Prostate gland (tissue), 2 donors: ENCODE measurements around the gene OR6B2.
A peak's percentile ranks its signal among the peaks of the same experiment; 100 is the strongest.

Experiments used
- POLR2A ChIP-seq: fragments of 450-650 bp; IDR thresholded peaks from one replicate; pipeline ENCODE4 v1.6.1; 2016; ENCODE audit warnings: antibody characterized with exemption, mild to moderate bottlenecking
- TF ChIP-seq, protein P1 (sequence below), 4 experiments: fragments of 200-600 bp in 2 of 4; fragments of 450-650 bp in 2 of 4; sonication (generic) in 2 of 4; IDR thresholded peaks; 1 replicate in 3 of 4; 2 replicates in 1 of 4; pipeline ENCODE4 v1.5.1; 2016 to 2019; ENCODE audit warnings: antibody characterized with exemption in 4 of 4, mild to moderate bottlenecking in 2 of 4, moderate library complexity in 2 of 4

DNA sequence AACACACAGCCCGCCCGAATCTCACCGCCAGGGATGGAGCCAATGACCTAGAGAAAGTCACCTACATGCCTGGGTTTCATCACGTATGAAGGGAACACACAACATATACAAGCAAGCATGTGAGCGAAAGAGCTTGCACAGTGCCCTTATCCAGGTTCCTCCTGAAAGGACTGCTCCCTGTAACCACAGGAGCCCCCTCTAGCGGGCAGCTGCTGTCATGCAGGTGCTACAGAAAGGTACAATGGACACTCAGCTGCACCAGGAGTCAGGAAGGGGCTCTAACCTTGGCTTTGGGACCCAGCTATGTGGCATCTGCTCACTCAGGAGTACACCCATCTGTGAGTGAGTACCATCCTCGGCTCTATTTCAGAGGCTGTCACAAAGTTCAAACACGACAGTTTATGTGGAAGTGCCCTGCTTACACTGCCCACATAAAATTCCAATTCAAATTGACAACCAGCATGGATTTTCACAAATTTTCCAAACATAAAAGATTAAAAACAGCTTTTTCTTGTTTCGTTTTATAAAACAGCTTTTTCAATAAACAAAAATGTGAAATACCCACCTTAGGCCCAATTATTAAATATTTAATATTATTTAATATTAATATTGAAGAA lies 8.6 kb downstream of the OR6B2 start:
- TF ChIP-seq, protein P1, sequence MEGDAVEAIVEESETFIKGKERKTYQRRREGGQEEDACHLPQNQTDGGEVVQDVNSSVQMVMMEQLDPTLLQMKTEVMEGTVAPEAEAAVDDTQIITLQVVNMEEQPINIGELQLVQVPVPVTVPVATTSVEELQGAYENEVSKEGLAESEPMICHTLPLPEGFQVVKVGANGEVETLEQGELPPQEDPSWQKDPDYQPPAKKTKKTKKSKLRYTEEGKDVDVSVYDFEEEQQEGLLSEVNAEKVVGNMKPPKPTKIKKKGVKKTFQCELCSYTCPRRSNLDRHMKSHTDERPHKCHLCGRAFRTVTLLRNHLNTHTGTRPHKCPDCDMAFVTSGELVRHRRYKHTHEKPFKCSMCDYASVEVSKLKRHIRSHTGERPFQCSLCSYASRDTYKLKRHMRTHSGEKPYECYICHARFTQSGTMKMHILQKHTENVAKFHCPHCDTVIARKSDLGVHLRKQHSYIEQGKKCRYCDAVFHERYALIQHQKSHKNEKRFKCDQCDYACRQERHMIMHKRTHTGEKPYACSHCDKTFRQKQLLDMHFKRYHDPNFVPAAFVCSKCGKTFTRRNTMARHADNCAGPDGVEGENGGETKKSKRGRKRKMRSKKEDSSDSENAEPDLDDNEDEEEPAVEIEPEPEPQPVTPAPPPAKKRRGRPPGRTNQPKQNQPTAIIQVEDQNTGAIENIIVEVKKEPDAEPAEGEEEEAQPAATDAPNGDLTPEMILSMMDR (IDR thresholded peaks at IDR 0.05) = peak in 3 of 4 experiments; percentile 39 to 55 (median 43)
- no peak for TF ChIP-seq POLR2A
